DMS 273 (cell line): Measurements from ENCODE around the gene WAS.
A peak's percentile ranks its signal among the peaks of the same experiment; 100 is the strongest.

ENCODE experiments used
- DNase-seq: peaks from one replicate; lab custom pipeline; 2025; ENCODE audit not compliant: unreplicated experiment; lab: John Stamatoyannopoulos, UW

WAS gene

GRCh38 chrX:48711162-48711928 lies 27.7 kb downstream of the WAS start:
- DNase-seq = no peak

GRCh38 chrX:48711929-48712505 lies 28.4 kb downstream of the WAS start:
- DNase-seq = no peak

GRCh38 chrX:48713847-48714246 lies 30.2 kb downstream of the WAS start:
- DNase-seq = no peak

GRCh38 chrX:48714573-48714972 lies 31.0 kb downstream of the WAS start:
- DNase-seq = no peak

GRCh38 chrX:48715072-48715471 lies 31.5 kb downstream of the WAS start:
- DNase-seq = peak; percentile 54

- no peak for DNase-seq
These were observed 32.4 kb downstream of the WAS start for GRCh38 chrX:48715876-48716502.

- no peak for DNase-seq
These were observed 36.4 kb downstream of the WAS start for GRCh38 chrX:48719958-48720357.

GRCh38 chrX:48720577-48721250 lies 37.1 kb downstream of the WAS start:
- DNase-seq = no peak

GRCh38 chrX:48721916-48722315 lies 38.3 kb downstream of the WAS start:
- DNase-seq = no peak

GRCh38 chrX:48726596-48726995 lies 43.0 kb downstream of the WAS start:
- no peak for DNase-seq

GRCh38 chrX:48728653-48729052 lies 45.1 kb downstream of the WAS start:
- no peak for DNase-seq

- DNase-seq = peak; percentile 39
These were observed 52.7 kb downstream of the WAS start for GRCh38 chrX:48736303-48736702.

GRCh38 chrX:48736878-48737212 lies 53.2 kb downstream of the WAS start:
- no peak for DNase-seq

GRCh38 chrX:48737213-48737938 lies 53.8 kb downstream of the WAS start:
- peak; percentile 99 for DNase-seq

- DNase-seq = no peak
These were observed 54.3 kb downstream of the WAS start for GRCh38 chrX:48737940-48738339.
